ENCODE data around the gene STXBP2. TPM values are rescaled to one million over a fixed set of nuclear protein-coding genes. Genes with fewer than 3 reads are reported as not detected.
"Not testable (repeated sequence)": the region's sequence is repeated elsewhere in the genome, so short reads cannot be mapped to it uniquely, and the experiment has no call there.

STXBP2 gene
- total and polyA plus RNA-seq, 4 experiments from 2014 or later: 73.1 to 220 (median 154) TPM

DNA sequence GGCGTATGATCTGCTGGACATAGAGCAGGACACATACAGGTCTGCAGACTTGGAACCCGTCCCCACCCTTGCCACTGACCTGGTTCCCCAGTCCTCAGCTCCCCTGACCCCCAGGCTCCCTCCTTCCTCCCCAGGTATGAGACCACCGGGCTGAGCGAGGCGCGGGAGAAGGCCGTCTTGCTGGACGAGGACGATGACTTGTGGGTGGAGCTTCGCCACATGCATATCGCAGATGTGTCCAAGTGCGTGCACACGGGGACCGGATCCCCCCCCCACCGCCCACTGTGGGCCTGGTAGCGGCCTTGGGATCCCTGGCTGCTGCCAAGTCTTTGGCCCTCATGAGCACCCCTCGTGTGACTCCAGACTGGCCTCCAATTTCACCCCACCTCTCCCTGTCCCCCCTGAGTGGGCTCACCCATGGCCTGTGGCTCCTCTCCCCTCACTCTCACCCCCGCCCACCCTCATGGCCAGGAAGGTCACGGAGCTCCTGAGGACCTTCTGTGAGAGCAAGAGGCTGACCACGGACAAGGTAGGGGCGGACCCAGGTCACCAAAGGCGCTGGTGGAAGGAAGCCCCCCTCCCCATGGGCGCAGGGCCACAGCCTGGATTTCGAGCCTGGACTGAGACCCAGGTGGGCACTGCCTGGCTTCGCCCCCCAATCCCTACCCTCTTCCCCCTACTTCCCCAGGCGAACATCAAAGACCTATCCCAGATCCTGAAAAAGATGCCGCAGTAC is 5.6 kb downstream of the STXBP2 start:
- H3K9me3 ChIP-seq (ENCODE audit: control insufficient read depth in 1 of 2, low read length in 2 of 2): no peaks in the 10 kb centered on the region
- Mint-ChIP-seq H3K4me3 (no peak overlapping the region), H3K4me1 (peaks cover 13 to 25% (median 19%) of the 10 kb centered on the region in 4 donors), H3K9me3 (no peaks in the 10 kb centered on the region), H3K27ac (peak overlapping the region in 1 of 7 donors; percentile 48), H3K36me3 (peaks cover 11 to 15% of the 10 kb centered on the region in 2 donors), H3K27me3 (no peaks in the 10 kb centered on the region)
- no peak overlapping the region for H3K27ac ChIP-seq (ENCODE audit: low read depth, low read length)
- H3K4me3 ChIP-seq (ENCODE audit: low read length in 2 of 2): no peak overlapping the region
- intact Hi-C loops (cut with micrococcal nuclease): no loop called here
- peaks cover 25% of the 10 kb centered on the region for H3K4me1 ChIP-seq (ENCODE audit: insufficient read depth, low read length)
- no peaks in the 10 kb centered on the region for H3K27me3 ChIP-seq (ENCODE audit: insufficient read depth, low read length)
- no peak for DNase-seq
- H3K36me3 ChIP-seq (ENCODE audit: insufficient read depth, low read length): peaks cover 25% of the 10 kb centered on the region
- CTCF ChIA-PET (ENCODE audit: partially characterized antibody): interaction anchor here (1.4 to 2.0 kb wide), 2 partner anchors 9 to 74 kb away, joined by 3 to 6 read pairs; no protein-coding TSS in a partner anchor
- POLR2A ChIA-PET (ENCODE audit: partially characterized antibody): interaction anchor here (1.2 kb wide), 1 partner anchor 9 kb away, joined by 3 read pairs; the partner anchor contains the start of gene PCP2

DNA sequence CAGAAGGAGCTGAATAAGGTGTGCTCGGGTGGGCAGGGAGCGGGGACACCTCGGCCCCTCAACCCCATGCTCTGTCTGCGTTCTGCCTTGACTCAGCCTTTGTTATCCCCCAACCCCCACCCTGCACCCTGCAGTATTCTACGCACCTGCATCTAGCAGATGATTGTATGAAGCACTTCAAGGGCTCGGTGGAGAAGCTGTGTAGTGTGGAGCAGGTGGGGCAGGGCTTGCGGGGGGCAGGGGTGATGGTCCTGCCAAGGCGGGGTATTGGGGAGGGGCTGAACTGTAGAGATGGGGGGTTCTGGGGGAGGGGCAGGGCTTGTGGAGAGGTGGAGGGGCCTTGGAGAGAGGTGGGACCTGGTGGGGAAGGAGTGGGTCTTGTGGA is 6.1 kb downstream of the STXBP2 start:
- no peak for DNase-seq
- peak overlapping the region in 1 of 7 donors; percentile 31 for H3K27ac Mint-ChIP-seq
- Histone ChIP-seq H3K4me1 (ENCODE audit: insufficient read depth, low read length) (peaks cover 20% of the 10 kb centered on the region), H3K27ac (ENCODE audit: low read depth, low read length) (no peak overlapping the region), H3K4me3 (ENCODE audit: low read length in 2 of 2) (no peak overlapping the region), H3K9me3 (ENCODE audit: control insufficient read depth in 1 of 2, low read length in 2 of 2) (no peaks in the 10 kb centered on the region), H3K36me3 (ENCODE audit: insufficient read depth, low read length) (peaks cover 25% of the 10 kb centered on the region), H3K27me3 (ENCODE audit: insufficient read depth, low read length) (no peaks in the 10 kb centered on the region)
- intact Hi-C loops (cut with micrococcal nuclease): no loop called here
- H3K9me3 Mint-ChIP-seq: no peaks in the 10 kb centered on the region
- ChIA-PET CTCF (ENCODE audit: partially characterized antibody) (interaction anchor here (1.4 to 2.0 kb wide), 2 partner anchors 9 to 75 kb away, joined by 3 to 6 read pairs; no protein-coding TSS in a partner anchor), POLR2A (ENCODE audit: partially characterized antibody) (no interaction called here)
- H3K4me1 Mint-ChIP-seq: peaks cover 13 to 19% (median 17%) of the 10 kb centered on the region in 4 donors
- H3K4me3 Mint-ChIP-seq: no peak overlapping the region
- H3K27me3 Mint-ChIP-seq: no peaks in the 10 kb centered on the region
- peaks cover 15 to 17% of the 10 kb centered on the region in 2 donors for H3K36me3 Mint-ChIP-seq

DNA sequence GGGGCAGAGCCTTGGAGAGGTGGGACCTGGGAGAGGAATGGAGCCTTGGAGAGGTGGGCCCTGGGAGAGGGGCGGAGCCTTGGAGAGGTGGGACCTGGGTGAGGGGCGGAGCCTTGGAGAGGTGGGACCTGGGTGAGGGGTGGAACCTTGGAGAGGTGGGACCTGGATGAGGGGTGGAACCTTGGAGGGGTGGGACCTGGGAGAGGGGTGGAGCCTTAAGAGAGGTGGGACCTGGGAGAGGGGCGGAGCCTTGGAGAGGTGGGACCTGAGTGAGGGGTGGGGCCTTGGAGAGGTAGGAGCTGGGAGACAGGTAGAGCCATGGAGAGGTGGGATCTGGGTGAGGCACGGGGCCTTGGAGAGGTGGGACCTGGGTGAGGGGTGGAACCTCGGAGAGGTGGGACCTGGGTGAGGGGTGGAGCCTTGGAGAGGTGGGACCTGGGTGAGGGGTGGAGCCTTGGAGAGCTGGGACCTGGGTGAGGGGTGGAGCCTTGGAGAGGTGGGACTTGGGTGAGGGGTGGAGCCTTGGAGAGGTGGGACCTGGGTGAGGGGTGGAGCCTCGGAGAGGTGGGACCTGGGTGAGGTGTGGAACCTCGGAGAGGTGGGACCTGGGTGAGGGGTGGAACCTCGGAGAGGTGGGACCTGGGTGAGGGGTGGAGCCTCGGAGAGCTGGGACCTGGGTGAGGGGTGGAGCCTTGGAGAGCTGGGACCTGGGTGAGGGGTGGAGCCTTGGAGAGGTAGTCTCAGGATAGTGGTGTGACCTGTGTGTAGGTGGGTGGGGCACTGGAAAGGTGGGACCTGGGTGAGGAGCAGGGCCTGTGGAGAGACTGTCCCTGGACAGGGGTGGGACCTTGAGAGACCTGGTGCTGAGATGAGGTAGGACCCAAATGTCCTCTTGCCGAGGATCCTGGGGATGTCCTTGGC is 7.0 kb downstream of the STXBP2 start:
- DNase-seq: peak in 2 of 5 donors; percentile 23 to 42
- H3K9me3 ChIP-seq (ENCODE audit: control insufficient read depth in 1 of 2, low read length in 2 of 2); H3K4me3 ChIP-seq (ENCODE audit: low read length in 2 of 2); H3K4me3 Mint-ChIP-seq; intact Hi-C loops (cut with micrococcal nuclease); H3K9me3 Mint-ChIP-seq; CTCF ChIA-PET (ENCODE audit: partially characterized antibody); H3K27me3 Mint-ChIP-seq; H3K27ac ChIP-seq (ENCODE audit: low read depth, low read length); H3K27me3 ChIP-seq (ENCODE audit: insufficient read depth, low read length): not testable (repeated sequence)
- H3K27ac Mint-ChIP-seq: peak overlapping the region in 1 of 7 donors; percentile 56
- Histone ChIP-seq H3K36me3 (ENCODE audit: insufficient read depth, low read length) (peaks cover 25% of the 10 kb centered on the region), H3K4me1 (ENCODE audit: insufficient read depth, low read length) (peaks cover 11% of the 10 kb centered on the region)
- H3K4me1 Mint-ChIP-seq: peaks cover 10 to 15% (median 13%) of the 10 kb centered on the region in 4 donors
- POLR2A ChIA-PET (ENCODE audit: partially characterized antibody): interaction anchor here (1.3 to 1.5 kb wide), 3 partner anchors 9 to 14 kb away, joined by 3 to 4 read pairs (median 4); partner anchors contain the start of genes PET100 and XAB2
- H3K36me3 Mint-ChIP-seq: peaks cover 15 to 17% of the 10 kb centered on the region in 2 donors

DNA sequence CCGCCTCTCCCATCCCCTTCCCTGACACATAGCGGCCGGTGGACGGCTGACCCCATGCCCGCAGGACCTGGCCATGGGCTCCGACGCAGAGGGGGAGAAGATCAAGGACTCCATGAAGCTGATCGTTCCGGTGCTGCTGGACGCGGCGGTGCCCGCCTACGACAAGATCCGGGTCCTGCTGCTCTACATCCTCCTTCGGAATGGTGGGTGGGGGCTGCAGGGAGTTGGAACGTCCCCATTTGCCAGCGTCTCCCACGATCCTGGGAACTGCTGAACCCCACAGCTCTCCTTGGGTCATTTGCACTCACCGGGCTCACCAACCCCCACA is 7.6 kb downstream of the STXBP2 start:
- no peaks in the 10 kb centered on the region for H3K27me3 Mint-ChIP-seq
- H3K27ac Mint-ChIP-seq: no peak overlapping the region
- peaks cover 14 to 16% of the 10 kb centered on the region in 2 donors for H3K36me3 Mint-ChIP-seq
- POLR2A ChIA-PET (ENCODE audit: partially characterized antibody): interaction anchor here (1.3 to 1.5 kb wide), 3 partner anchors 9 to 15 kb away, joined by 3 to 4 read pairs (median 4); partner anchors contain the start of genes PET100 and XAB2
- CTCF ChIA-PET (ENCODE audit: partially characterized antibody): no interaction called here
- no peaks in the 10 kb centered on the region for H3K9me3 ChIP-seq (ENCODE audit: control insufficient read depth in 1 of 2, low read length in 2 of 2)
- H3K4me1 Mint-ChIP-seq: peaks cover 6 to 12% (median 8%) of the 10 kb centered on the region in 4 donors
- intact Hi-C loops (cut with micrococcal nuclease): no loop called here
- no peaks in the 10 kb centered on the region for H3K27me3 ChIP-seq (ENCODE audit: insufficient read depth, low read length)
- no peak overlapping the region for H3K4me3 ChIP-seq (ENCODE audit: low read length in 2 of 2)
- no peak for DNase-seq
- H3K4me3 Mint-ChIP-seq: no peak overlapping the region
- H3K27ac ChIP-seq (ENCODE audit: low read depth, low read length): no peak overlapping the region
- no peaks in the 10 kb centered on the region for H3K9me3 Mint-ChIP-seq
- H3K36me3 ChIP-seq (ENCODE audit: insufficient read depth, low read length): peaks cover 25% of the 10 kb centered on the region
- H3K4me1 ChIP-seq (ENCODE audit: insufficient read depth, low read length): peaks cover 5% of the 10 kb centered on the region

DNA sequence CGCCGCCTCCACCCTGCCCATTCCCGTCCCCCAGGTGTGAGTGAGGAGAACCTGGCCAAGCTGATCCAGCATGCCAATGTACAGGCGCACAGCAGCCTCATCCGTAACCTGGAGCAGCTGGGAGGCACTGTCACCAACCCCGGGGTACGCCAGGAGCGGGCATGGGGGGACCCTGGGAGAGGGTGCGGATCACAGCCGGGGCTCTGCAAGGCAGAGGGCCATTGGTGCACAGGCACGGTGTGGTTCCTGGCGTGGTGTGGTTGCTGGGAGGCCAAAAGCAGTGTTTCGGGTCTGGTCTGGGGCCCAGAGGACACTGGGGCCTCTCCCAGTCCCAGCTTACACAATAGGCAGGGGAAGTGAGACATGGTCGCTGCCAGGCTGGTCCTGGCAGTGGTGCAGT is 8.3 kb downstream of the STXBP2 start:
- H3K27me3 ChIP-seq (ENCODE audit: insufficient read depth, low read length): no peaks in the 10 kb centered on the region
- ChIA-PET POLR2A (ENCODE audit: partially characterized antibody) (interaction anchor here (1.3 to 1.5 kb wide), 3 partner anchors 8 to 16 kb away, joined by 3 to 4 read pairs (median 4); partner anchors contain the start of genes PET100 and XAB2), CTCF (ENCODE audit: partially characterized antibody) (no interaction called here)
- H3K36me3 ChIP-seq (ENCODE audit: insufficient read depth, low read length): peaks cover 25% of the 10 kb centered on the region
- H3K27ac ChIP-seq (ENCODE audit: low read depth, low read length): no peak overlapping the region
- Mint-ChIP-seq H3K36me3 (peaks cover 8 to 10% of the 10 kb centered on the region in 2 donors), H3K4me3 (no peak overlapping the region), H3K27ac (no peak overlapping the region), H3K27me3 (no peaks in the 10 kb centered on the region), H3K9me3 (no peaks in the 10 kb centered on the region), H3K4me1 (peaks cover 0 to 5% (median 2%) of the 10 kb centered on the region in 4 donors)
- no peak for DNase-seq
- no peaks in the 10 kb centered on the region for H3K4me1 ChIP-seq (ENCODE audit: insufficient read depth, low read length)
- intact Hi-C loops (cut with micrococcal nuclease): no loop called here
- no peaks in the 10 kb centered on the region for H3K9me3 ChIP-seq (ENCODE audit: control insufficient read depth in 1 of 2, low read length in 2 of 2)
- no peak overlapping the region for H3K4me3 ChIP-seq (ENCODE audit: low read length in 2 of 2)

DNA sequence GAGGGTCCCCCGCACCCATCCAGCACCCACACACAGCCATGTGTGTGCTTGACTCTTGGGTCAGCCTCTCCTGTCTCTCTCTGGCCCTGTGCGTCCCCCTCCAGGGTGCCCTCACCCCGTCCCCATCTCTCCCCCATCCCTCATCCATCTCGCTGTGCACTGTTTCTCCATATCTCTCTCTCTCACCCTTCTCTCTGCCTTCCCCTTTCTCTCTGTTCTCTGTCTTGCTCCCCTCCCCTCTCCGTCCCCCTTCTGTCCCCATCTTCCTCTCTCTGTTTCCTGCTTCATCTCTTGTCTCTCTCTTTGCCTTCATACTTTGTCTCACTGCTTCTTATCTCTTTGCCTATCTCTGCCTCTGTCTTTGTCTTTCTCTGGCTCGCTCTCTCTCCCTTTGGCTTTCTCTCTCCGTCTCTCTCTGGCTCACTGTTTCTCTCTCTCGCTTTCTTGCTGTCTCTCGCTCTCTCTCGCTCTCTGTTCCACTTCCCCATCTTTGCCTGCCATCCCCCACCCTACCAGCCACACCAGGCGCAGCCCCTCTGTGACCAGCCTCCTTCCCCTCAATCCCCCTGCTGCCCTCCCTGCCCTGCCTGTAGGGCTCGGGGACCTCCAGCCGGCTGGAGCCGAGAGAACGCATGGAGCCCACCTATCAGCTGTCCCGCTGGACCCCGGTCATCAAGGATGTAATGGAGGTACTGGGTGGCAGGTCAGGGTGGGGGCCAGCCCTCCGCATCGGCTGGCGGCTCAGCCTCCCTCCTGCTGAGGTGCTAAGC is 8.9 kb downstream of the STXBP2 start:
- peaks cover 0 to 2% (median 0%) of the 10 kb centered on the region in 4 donors for H3K4me1 Mint-ChIP-seq
- POLR2A ChIA-PET (ENCODE audit: partially characterized antibody): interaction anchor here (1.5 kb wide), 1 partner anchor 12 kb away, joined by 4 read pairs; no protein-coding TSS in a partner anchor
- CTCF ChIA-PET (ENCODE audit: partially characterized antibody): no interaction called here
- intact Hi-C loops (cut with micrococcal nuclease): no loop called here
- Histone ChIP-seq H3K4me1 (ENCODE audit: insufficient read depth, low read length) (no peaks in the 10 kb centered on the region), H3K27ac (ENCODE audit: low read depth, low read length) (no peak overlapping the region), H3K27me3 (ENCODE audit: insufficient read depth, low read length) (no peaks in the 10 kb centered on the region), H3K9me3 (ENCODE audit: control insufficient read depth in 1 of 2, low read length in 2 of 2) (no peaks in the 10 kb centered on the region), H3K36me3 (ENCODE audit: insufficient read depth, low read length) (peaks cover 19% of the 10 kb centered on the region), H3K4me3 (ENCODE audit: low read length in 2 of 2) (no peak overlapping the region)
- DNase-seq: no peak
- H3K4me3 Mint-ChIP-seq: no peak overlapping the region
- H3K27me3 Mint-ChIP-seq: no peaks in the 10 kb centered on the region
- H3K27ac Mint-ChIP-seq: no peak overlapping the region
- peaks cover 8 to 10% of the 10 kb centered on the region in 2 donors for H3K36me3 Mint-ChIP-seq
- H3K9me3 Mint-ChIP-seq: no peaks in the 10 kb centered on the region

Measured in CD4-positive, alpha-beta memory T cell (primary cell).